Transverse colon (tissue), 4 donors: ENCODE results near the gene ZNF780A. TPM values are rescaled to one million over a fixed set of nuclear protein-coding genes. Genes with fewer than 3 reads are reported as not detected.

Source experiments
- DNase-seq: peaks from one replicate; pipeline ENCODE4 v3.0.0-alpha.2; 2019
- H3K27ac ChIP-seq, 4 donors: fragments of 200-600 bp; sonication (generic); 2 replicates each; pipeline ENCODE4 v1.5.1; 2016 to 2018; ENCODE audit warnings: inconsistent platforms in 4 of 4
- H3K27me3 ChIP-seq: fragments of 200-600 bp; sonication (generic); 2 replicates; pipeline ENCODE4 v1.5.1; 2017; ENCODE audit warnings: inconsistent platforms
- H3K36me3 ChIP-seq, 4 donors: fragments of 200-600 bp; sonication (generic); 2 replicates each; pipeline ENCODE4 v1.5.1; 2017 to 2019; ENCODE audit warnings: inconsistent platforms in 4 of 4
- H3K4me1 ChIP-seq, 4 donors: fragments of 200-600 bp; sonication (generic); 2 replicates each; pipeline ENCODE4 v1.5.1; 2017 to 2020; ENCODE audit warnings: inconsistent platforms in 4 of 4
- H3K4me3 ChIP-seq, 4 donors: fragments of 200-600 bp; sonication (generic); 1 replicate in 1 of 4; 2 replicates in 3 of 4; pipeline versions ENCODE4 v1.5.1 to v1.6.1; 2017 to 2019; ENCODE audit warnings: inconsistent platforms in 4 of 4
- H3K9me3 ChIP-seq, 2 donors: fragments of 200-600 bp; sonication (generic); 2 replicates each; pipeline ENCODE4 v1.5.1; 2017 to 2019; ENCODE audit warnings: inconsistent platforms in 2 of 2
- CTCF ChIP-seq, 5 experiments: fragments of 200-600 bp in 3 of 5; fragments of 450-650 bp in 2 of 5; sonication (generic) in 3 of 5; IDR thresholded peaks; 1 replicate in 2 of 5; 2 replicates in 3 of 5; pipeline ENCODE4 v1.5.1; 2016 to 2017; ENCODE audit warnings: antibody characterized with exemption in 5 of 5, inconsistent platforms in 3 of 5, mild to moderate bottlenecking in 2 of 5, moderate library complexity in 1 of 5
- EP300 ChIP-seq: sonication (generic); formaldehyde crosslinking; IDR thresholded peaks from one replicate; pipeline ENCODE4 v1.6.1; 2017; ENCODE audit warnings: antibody characterized with exemption, low read depth
- POLR2A ChIP-seq: fragments of 450-650 bp; IDR thresholded peaks from one replicate; pipeline ENCODE4 v1.6.1; 2016; ENCODE audit warnings: antibody characterized with exemption, mild to moderate bottlenecking, moderate library complexity
- POLR2AphosphoS5 ChIP-seq, 3 donors: sonication (generic); formaldehyde crosslinking; IDR thresholded peaks; one replicate each; pipeline ENCODE4 v1.6.1; 2016; ENCODE audit warnings: antibody characterized with exemption in 3 of 3
- WGBS, 2 donors: methylation state at CpG; one replicate each; pipeline ENCODE4 v1.1.5; 2018; ENCODE audit warnings: low coverage in 1 of 2; 5-methylcytosine and 5-hydroxymethylcytosine counted together
- in situ Hi-C, 4 donors: fragments of 200-750 bp; cut with MboI; loops; one replicate each; pipeline versions ENCODE4 v1.15.0 to v1.15.1; 2017; ENCODE audit warnings: low sequenced_read_pairs in 3 of 4, low pct_ligation_motif_present in 1 of 4, low pct_unique_long_range_greater_than_20kb in 1 of 4
- intact Hi-C: fragments of 100-400 bp; cut with DNase I; formaldehyde crosslinking; loops from one replicate; pipeline ENCODE4 v1.15.1; 2023; ENCODE audit warnings: low total_unique reads
- total RNA-seq, 4 donors: library from RNA; depleted of rRNA; stranded (reverse); fragments of >200 nt; gene quantifications; one replicate each; pipeline ENCODE4 v1.1.0, GENCODE V29; 2016

Gene ZNF780A
- total RNA-seq, 4 donors from 2014 or later: 3.0 to 19.7 (median 7.2) TPM

GRCh38 chr19:40080289-40080688, 10.5 kb downstream of the ZNF780A start:
- Histone ChIP-seq H3K27ac (no peak overlapping the region), H3K9me3 (peaks cover 8 to 18% of the 10 kb centered on the region in 2 donors), H3K4me1 (no peaks in the 10 kb centered on the region), H3K27me3 (no peaks in the 10 kb centered on the region), H3K36me3 (peaks cover 2 to 88% (median 34%) of the 10 kb centered on the region in 4 donors), H3K4me3 (no peak overlapping the region)
- TF ChIP-seq POLR2AphosphoS5 (IDR thresholded peaks at IDR 0.05) (no peak), CTCF (IDR thresholded peaks at IDR 0.05) (no peak), POLR2A (no peak), EP300 (no peak)
- in situ Hi-C loops: no loop called here
- DNase-seq: no peak
- intact Hi-C loops: no loop called here
- WGBS, 2 donors: 93 to 100% methylated on average over 1 of the region's 1 CpG

- DNase-seq: no peak
- TF ChIP-seq CTCF (IDR thresholded peaks at IDR 0.05) (no peak), POLR2A (no peak), EP300 (no peak), POLR2AphosphoS5 (IDR thresholded peaks at IDR 0.05) (no peak)
- H3K36me3 ChIP-seq: peaks cover 4 to 94% (median 40%) of the 10 kb centered on the region in 4 donors
- peaks cover 14 to 26% of the 10 kb centered on the region in 2 donors for H3K9me3 ChIP-seq
- in situ Hi-C loops: no loop called here
- no peaks in the 10 kb centered on the region for H3K27me3 ChIP-seq
- 93 to 100% methylated on average over 1 of the region's 1 CpG for WGBS, 2 donors
- H3K4me3 ChIP-seq: no peak overlapping the region
- no peaks in the 10 kb centered on the region for H3K4me1 ChIP-seq
- H3K27ac ChIP-seq: no peak overlapping the region
- intact Hi-C loops: no loop called here
Observed at GRCh38 chr19:40078377-40078776, 12.4 kb downstream of the ZNF780A start.

GRCh38 chr19:40070058-40070457, 20.7 kb downstream of the ZNF780A start:
- intact Hi-C loops: no loop called here
- no peaks in the 10 kb centered on the region for H3K4me1 ChIP-seq
- H3K27ac ChIP-seq: no peak overlapping the region
- 89 to 98% methylated on average over 1 of the region's 1 CpG for WGBS, 2 donors
- H3K27me3 ChIP-seq: no peaks in the 10 kb centered on the region
- in situ Hi-C loops: no loop called here
- H3K36me3 ChIP-seq: peaks cover 0 to 14% (median 7%) of the 10 kb centered on the region in 4 donors
- DNase-seq: no peak
- H3K9me3 ChIP-seq: peaks cover 7 to 14% of the 10 kb centered on the region in 2 donors
- H3K4me3 ChIP-seq: no peak overlapping the region
- TF ChIP-seq POLR2A (no peak), POLR2AphosphoS5 (IDR thresholded peaks at IDR 0.05) (no peak), EP300 (no peak), CTCF (IDR thresholded peaks at IDR 0.05) (no peak)

- H3K36me3 ChIP-seq: no peaks in the 10 kb centered on the region
- DNase-seq: no peak
- H3K27ac ChIP-seq: no peak overlapping the region
- H3K27me3 ChIP-seq: peaks cover 8% of the 10 kb centered on the region
- no peak overlapping the region for H3K4me3 ChIP-seq
- intact Hi-C loops: no loop called here
- peaks cover 0 to 14% (median 10%) of the 10 kb centered on the region in 4 donors for H3K4me1 ChIP-seq
- TF ChIP-seq CTCF (IDR thresholded peaks at IDR 0.05) (no peak), POLR2AphosphoS5 (IDR thresholded peaks at IDR 0.05) (no peak), EP300 (no peak), POLR2A (no peak)
- in situ Hi-C loops: no loop called here
- 85 to 86% methylated on average over 1 of the region's 1 CpG for WGBS, 2 donors
- H3K9me3 ChIP-seq: peaks cover 21 to 26% of the 10 kb centered on the region in 2 donors
Observed at GRCh38 chr19:40059624-40060023, 31.1 kb downstream of the ZNF780A start.
